Effector memory CD4-positive, alpha-beta T cell (primary cell): ENCODE results near the gene PSMB4.

Experiments used
- DNase-seq, 3 donors: peaks; one replicate each; pipeline ENCODE4 v3.0.0-alpha.2; 2020
- H3K27ac ChIP-seq: 2 replicates; pipeline ENCODE4 v1.7.0; 2013; ENCODE audit warnings: mild to moderate bottlenecking, low read length, moderate library complexity; ENCODE audit not compliant: insufficient read depth, poor library complexity, severe bottlenecking
- H3K27me3 ChIP-seq: replicated peaks from 2 replicates; pipeline ENCODE4 v1.7.0; 2013; ENCODE audit warnings: mild to moderate bottlenecking, low read length; ENCODE audit not compliant: insufficient read depth, control insufficient read depth, poor library complexity, severe bottlenecking
- H3K36me3 ChIP-seq: 2 replicates; pipeline ENCODE4 v1.7.0; 2013; ENCODE audit warnings: mild to moderate bottlenecking, low read length, moderate library complexity; ENCODE audit not compliant: control insufficient read depth, insufficient read depth
- H3K4me1 ChIP-seq: 2 replicates; pipeline ENCODE4 v1.7.0; 2013; ENCODE audit warnings: low read length, mild to moderate bottlenecking; ENCODE audit not compliant: control insufficient read depth, insufficient read depth, poor library complexity, severe bottlenecking
- H3K4me3 ChIP-seq: 2 replicates; pipeline ENCODE4 v1.7.0; 2013; ENCODE audit warnings: low read length, low read depth, mild to moderate bottlenecking; ENCODE audit not compliant: insufficient read depth, poor library complexity, severe bottlenecking
- H3K9me3 ChIP-seq: 2 replicates; pipeline ENCODE4 v1.7.0; 2013; ENCODE audit warnings: mild to moderate bottlenecking, low read length, moderate library complexity; ENCODE audit not compliant: control insufficient read depth

Gene PSMB4

GRCh38 chr1:151405187-151405951 lies 6.0 kb downstream of the PSMB4 start:
- no peak for DNase-seq
- Histone ChIP-seq H3K36me3 (peaks cover 80% of the 10 kb centered on the region), H3K4me1 (peaks cover 4% of the 10 kb centered on the region), H3K27ac (no peak overlapping the region), H3K27me3 (no peaks in the 10 kb centered on the region), H3K4me3 (no peak overlapping the region), H3K9me3 (no peaks in the 10 kb centered on the region)

- Histone ChIP-seq H3K4me1 (no peaks in the 10 kb centered on the region), H3K9me3 (no peaks in the 10 kb centered on the region), H3K4me3 (no peak overlapping the region), H3K27me3 (no peaks in the 10 kb centered on the region), H3K36me3 (peaks cover 80% of the 10 kb centered on the region), H3K27ac (no peak overlapping the region)
- DNase-seq, result no peak
These were observed 6.8 kb downstream of the PSMB4 start for GRCh38 chr1:151406176-151406575.

DNA sequence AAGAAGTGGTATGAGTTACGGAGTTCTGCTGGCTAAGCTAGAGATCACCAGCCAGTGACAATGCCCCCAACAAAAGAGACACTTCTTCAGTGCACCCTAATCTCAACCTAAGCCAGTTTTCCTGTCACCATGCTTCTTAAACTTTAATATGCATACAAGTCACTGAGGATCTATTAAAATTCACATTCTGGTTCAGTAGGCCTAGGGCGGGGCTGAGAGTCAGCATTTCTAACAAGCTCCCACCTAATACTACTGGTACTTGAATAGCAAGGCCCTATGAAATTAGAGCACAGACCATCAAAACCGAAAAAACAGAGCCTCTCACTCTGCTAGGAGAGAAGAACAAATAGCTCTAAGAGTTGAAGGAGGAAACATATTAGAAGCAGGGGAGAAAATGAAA lies 7.9 kb downstream of the PSMB4 start:
- no peaks in the 10 kb centered on the region for H3K27me3 ChIP-seq
- H3K9me3 ChIP-seq, result no peaks in the 10 kb centered on the region
- H3K27ac ChIP-seq, result no peak overlapping the region
- DNase-seq, result no peak
- H3K36me3 ChIP-seq, result peaks cover 79% of the 10 kb centered on the region
- H3K4me1 ChIP-seq, result no peaks in the 10 kb centered on the region
- H3K4me3 ChIP-seq, result no peak overlapping the region

DNA sequence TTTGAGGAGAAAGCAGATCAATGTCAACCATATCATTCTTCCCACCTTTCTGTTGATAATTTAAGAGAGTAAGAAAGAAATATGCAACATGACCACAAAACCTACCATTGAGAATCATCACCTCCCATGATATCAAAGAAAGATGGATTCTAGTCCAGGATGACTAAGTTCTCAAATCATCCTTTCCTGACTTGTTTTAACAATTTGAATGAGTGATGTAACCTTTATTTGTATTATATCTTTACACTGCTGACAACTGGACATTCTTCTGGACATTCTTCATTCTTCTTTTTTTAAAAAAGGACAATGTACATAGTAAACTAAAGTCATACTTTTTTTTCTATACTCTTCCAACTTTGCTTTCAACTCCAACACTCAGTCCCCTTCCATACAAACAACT lies 9.5 kb downstream of the PSMB4 start:
- Histone ChIP-seq H3K27ac (no peak overlapping the region), H3K36me3 (peaks cover 76% of the 10 kb centered on the region), H3K27me3 (no peaks in the 10 kb centered on the region), H3K4me1 (no peaks in the 10 kb centered on the region), H3K4me3 (no peak overlapping the region), H3K9me3 (no peaks in the 10 kb centered on the region)
- no peak for DNase-seq

- H3K4me1 ChIP-seq, result no peaks in the 10 kb centered on the region
- peaks cover 58% of the 10 kb centered on the region for H3K36me3 ChIP-seq
These were observed 12.5 kb downstream of the PSMB4 start for GRCh38 chr1:151411884-151412283.

GRCh38 chr1:151416231-151416630 lies 16.9 kb downstream of the PSMB4 start:
- H3K4me3 ChIP-seq, result no peak overlapping the region
- no peaks in the 10 kb centered on the region for H3K9me3 ChIP-seq
- H3K36me3 ChIP-seq, result peaks cover 26% of the 10 kb centered on the region
- no peak overlapping the region for H3K27ac ChIP-seq
- no peaks in the 10 kb centered on the region for H3K4me1 ChIP-seq
- H3K27me3 ChIP-seq, result no peaks in the 10 kb centered on the region
- no peak for DNase-seq

More at GRCh38 chr1:151411884-151412283, 12.5 kb downstream of the PSMB4 start:
- H3K27ac ChIP-seq, result no peak overlapping the region
- H3K27me3 ChIP-seq, result no peaks in the 10 kb centered on the region
- DNase-seq, result no peak
- H3K9me3 ChIP-seq, result no peaks in the 10 kb centered on the region
- no peak overlapping the region for H3K4me3 ChIP-seq

- peaks cover 18% of the 10 kb centered on the region for H3K36me3 ChIP-seq
- DNase-seq, result no peak
These were observed 18.7 kb downstream of the PSMB4 start for GRCh38 chr1:151418081-151418480.

GRCh38 chr1:151419819-151420218 lies 20.4 kb downstream of the PSMB4 start:
- Histone ChIP-seq H3K9me3 (no peaks in the 10 kb centered on the region), H3K4me3 (no peak overlapping the region), H3K27ac (no peak overlapping the region), H3K4me1 (no peaks in the 10 kb centered on the region), H3K36me3 (peaks cover 33% of the 10 kb centered on the region), H3K27me3 (no peaks in the 10 kb centered on the region)
- no peak for DNase-seq

More at GRCh38 chr1:151418081-151418480, 18.7 kb downstream of the PSMB4 start:
- no peaks in the 10 kb centered on the region for H3K9me3 ChIP-seq
- no peaks in the 10 kb centered on the region for H3K27me3 ChIP-seq
- no peak overlapping the region for H3K27ac ChIP-seq
- no peaks in the 10 kb centered on the region for H3K4me1 ChIP-seq
- no peak overlapping the region for H3K4me3 ChIP-seq

DNA sequence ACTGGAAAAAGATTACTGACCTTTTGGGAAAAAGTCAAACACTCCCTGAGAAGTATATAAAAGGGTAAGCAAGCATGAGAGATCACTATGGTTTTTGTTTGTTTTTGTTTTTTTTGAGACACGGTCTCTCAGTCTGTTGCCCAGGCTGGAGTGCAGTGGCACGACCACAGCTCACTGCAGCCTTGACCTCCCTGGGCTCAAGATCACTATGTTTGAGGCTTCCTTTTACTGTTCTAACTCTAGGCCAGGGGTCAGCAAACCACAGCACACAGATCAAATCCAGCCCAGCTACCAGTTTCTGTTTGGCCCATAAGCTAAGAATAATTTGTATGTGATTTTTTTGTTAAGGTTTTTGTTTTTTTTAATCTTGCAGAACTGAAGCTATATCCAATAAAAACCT lies 25.7 kb downstream of the PSMB4 start:
- no peaks in the 10 kb centered on the region for H3K27me3 ChIP-seq
- H3K27ac ChIP-seq, result no peak overlapping the region
- DNase-seq, result no peak
- no peak overlapping the region for H3K4me3 ChIP-seq
- H3K36me3 ChIP-seq, result peaks cover 66% of the 10 kb centered on the region
- H3K4me1 ChIP-seq, result no peaks in the 10 kb centered on the region
- no peaks in the 10 kb centered on the region for H3K9me3 ChIP-seq

DNA sequence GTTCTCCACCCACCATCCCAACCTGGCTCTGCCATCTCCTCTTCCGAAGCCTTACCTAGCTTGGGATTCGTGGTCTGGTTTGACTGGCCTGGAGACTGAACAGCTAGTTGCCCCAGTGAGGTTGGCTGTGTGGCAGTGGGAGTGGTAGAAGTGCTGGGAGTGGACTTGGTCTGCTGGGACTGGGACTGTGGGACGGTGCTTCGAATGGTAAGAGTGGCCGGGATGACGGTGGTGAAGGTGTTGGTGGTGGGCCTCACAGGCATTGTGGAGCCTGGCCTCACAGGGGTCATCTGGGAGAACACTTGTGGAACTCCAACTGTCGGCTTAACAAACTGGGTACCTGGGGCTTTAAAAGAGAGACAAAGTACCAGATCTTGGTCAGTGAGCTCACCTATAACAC lies 28.7 kb downstream of the PSMB4 start:
- H3K4me1 ChIP-seq, result no peaks in the 10 kb centered on the region
- H3K27me3 ChIP-seq, result no peaks in the 10 kb centered on the region
- DNase-seq, result no peak
- H3K9me3 ChIP-seq, result no peaks in the 10 kb centered on the region
- H3K27ac ChIP-seq, result no peak overlapping the region
- H3K4me3 ChIP-seq, result no peak overlapping the region
- H3K36me3 ChIP-seq, result peaks cover 59% of the 10 kb centered on the region
